ENCODE data around the gene FKBP9. TPM values are rescaled to one million over a fixed set of nuclear protein-coding genes. Genes with fewer than 3 reads are reported as not detected.
A peak's percentile ranks its signal among the peaks of the same experiment; 100 is the strongest.

FKBP9 gene
- total RNA-seq, 1 donor from 2014 or later = 157 TPM

DNA sequence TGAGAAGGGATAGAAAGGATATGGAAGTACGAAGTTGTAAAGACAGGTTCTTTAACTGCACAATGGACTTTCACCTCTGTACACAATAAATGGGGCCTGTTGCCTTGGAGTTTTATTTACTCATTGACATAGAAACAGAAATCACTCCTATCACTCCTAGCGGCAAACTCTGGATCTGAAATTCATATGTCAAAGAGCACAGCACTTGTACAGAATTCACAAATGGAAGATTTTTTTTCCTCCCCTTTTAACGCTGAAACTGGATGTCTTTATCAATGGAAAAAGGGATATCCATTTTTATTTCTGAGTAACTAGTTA lies 87.1 kb downstream of the FKBP9 start:
- TF ChIP-seq, protein P1, sequence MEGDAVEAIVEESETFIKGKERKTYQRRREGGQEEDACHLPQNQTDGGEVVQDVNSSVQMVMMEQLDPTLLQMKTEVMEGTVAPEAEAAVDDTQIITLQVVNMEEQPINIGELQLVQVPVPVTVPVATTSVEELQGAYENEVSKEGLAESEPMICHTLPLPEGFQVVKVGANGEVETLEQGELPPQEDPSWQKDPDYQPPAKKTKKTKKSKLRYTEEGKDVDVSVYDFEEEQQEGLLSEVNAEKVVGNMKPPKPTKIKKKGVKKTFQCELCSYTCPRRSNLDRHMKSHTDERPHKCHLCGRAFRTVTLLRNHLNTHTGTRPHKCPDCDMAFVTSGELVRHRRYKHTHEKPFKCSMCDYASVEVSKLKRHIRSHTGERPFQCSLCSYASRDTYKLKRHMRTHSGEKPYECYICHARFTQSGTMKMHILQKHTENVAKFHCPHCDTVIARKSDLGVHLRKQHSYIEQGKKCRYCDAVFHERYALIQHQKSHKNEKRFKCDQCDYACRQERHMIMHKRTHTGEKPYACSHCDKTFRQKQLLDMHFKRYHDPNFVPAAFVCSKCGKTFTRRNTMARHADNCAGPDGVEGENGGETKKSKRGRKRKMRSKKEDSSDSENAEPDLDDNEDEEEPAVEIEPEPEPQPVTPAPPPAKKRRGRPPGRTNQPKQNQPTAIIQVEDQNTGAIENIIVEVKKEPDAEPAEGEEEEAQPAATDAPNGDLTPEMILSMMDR (IDR thresholded peaks at IDR 0.05; ENCODE audit: insufficient read depth, low read depth, low read length) = peak; percentile 4
- TF ChIP-seq EZH2 (IDR thresholded peaks at IDR 0.05; ENCODE audit: insufficient read depth, low read length) = no peak
- Mint-ChIP-seq H3K4me3 (ENCODE audit: unreplicated experiment) (no peak overlapping the region), H3K9me3 (ENCODE audit: unreplicated experiment) (no peaks in the 10 kb centered on the region), H3K27ac (ENCODE audit: unreplicated experiment) (no peak overlapping the region), H3K36me3 (ENCODE audit: low read depth, unreplicated experiment) (no peaks in the 10 kb centered on the region), H3K27me3 (ENCODE audit: low read depth, unreplicated experiment) (no peaks in the 10 kb centered on the region), H3K4me1 (ENCODE audit: low read depth, unreplicated experiment) (peaks cover 14% of the 10 kb centered on the region)
- Histone ChIP-seq H3K4me1 (ENCODE audit: insufficient read depth, low read length) (peaks cover 3% of the 10 kb centered on the region), H3K9me3 (ENCODE audit: insufficient read depth, low read depth, low read length) (no peaks in the 10 kb centered on the region), H3K4me3 (ENCODE audit: insufficient read depth, low read depth, low read length) (no peak overlapping the region), H3K36me3 (ENCODE audit: insufficient read depth, low read length) (no peaks in the 10 kb centered on the region), H4K20me1 (ENCODE audit: insufficient read depth, low read length) (peaks cover 19% of the 10 kb centered on the region), H2AFZ (ENCODE audit: low read depth, low read length) (no peak overlapping the region), H3K27ac (ENCODE audit: low read depth, low read length) (no peak overlapping the region), H3K9ac (ENCODE audit: low read length) (no peak overlapping the region), H3K79me2 (ENCODE audit: insufficient read depth, low read length) (peaks cover 95% of the 10 kb centered on the region), H3K27me3 (ENCODE audit: insufficient read depth, low read length) (no peaks in the 10 kb centered on the region), H3K4me2 (ENCODE audit: low read length) (no peak overlapping the region)
- FAIRE-seq = no peak
- DNase-seq (ENCODE audit: low read depth) = no peak

DNA sequence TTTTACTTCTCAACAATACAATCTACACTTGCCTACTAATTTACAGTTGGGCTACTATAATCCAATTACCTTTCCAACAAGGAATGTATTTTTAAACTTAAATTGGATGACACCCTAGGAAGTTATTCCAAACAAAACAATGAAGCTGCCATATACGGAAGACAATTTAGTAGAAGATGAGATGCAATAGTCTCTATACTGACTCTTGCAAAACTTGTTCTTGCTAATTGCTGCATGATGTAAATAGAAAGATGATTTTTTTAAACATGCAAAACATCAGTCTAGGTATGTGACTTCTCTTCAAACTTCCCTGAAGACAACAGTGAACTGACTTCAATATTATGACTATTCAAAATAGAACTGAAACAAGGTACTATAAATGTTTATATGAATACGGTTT lies 87.7 kb downstream of the FKBP9 start:
- H3K79me2 ChIP-seq (ENCODE audit: insufficient read depth, low read length) = peaks cover 95% of the 10 kb centered on the region
- TF ChIP-seq, protein P1 (IDR thresholded peaks at IDR 0.05; ENCODE audit: insufficient read depth, low read depth, low read length) = no peak
- no peak for TF ChIP-seq EZH2 (IDR thresholded peaks at IDR 0.05; ENCODE audit: insufficient read depth, low read length)
- H4K20me1 ChIP-seq (ENCODE audit: insufficient read depth, low read length) = peaks cover 21% of the 10 kb centered on the region
- no peak overlapping the region for H3K4me3 ChIP-seq (ENCODE audit: insufficient read depth, low read depth, low read length)
- peaks cover 8% of the 10 kb centered on the region for H3K4me1 Mint-ChIP-seq (ENCODE audit: low read depth, unreplicated experiment)
- no peaks in the 10 kb centered on the region for H3K36me3 Mint-ChIP-seq (ENCODE audit: low read depth, unreplicated experiment)
- DNase-seq (ENCODE audit: low read depth) (peak; percentile 49), FAIRE-seq (no peak)
- H3K9me3 ChIP-seq (ENCODE audit: insufficient read depth, low read depth, low read length) = no peaks in the 10 kb centered on the region
- H3K36me3 ChIP-seq (ENCODE audit: insufficient read depth, low read length) = no peaks in the 10 kb centered on the region
- H3K4me1 ChIP-seq (ENCODE audit: insufficient read depth, low read length) = peaks cover 3% of the 10 kb centered on the region
- no peak overlapping the region for H3K27ac Mint-ChIP-seq (ENCODE audit: unreplicated experiment)
- no peak overlapping the region for H3K9ac ChIP-seq (ENCODE audit: low read length)
- H3K27me3 Mint-ChIP-seq (ENCODE audit: low read depth, unreplicated experiment) = no peaks in the 10 kb centered on the region
- H2AFZ ChIP-seq (ENCODE audit: low read depth, low read length) = no peak overlapping the region
- no peak overlapping the region for H3K4me3 Mint-ChIP-seq (ENCODE audit: unreplicated experiment)
- no peak overlapping the region for H3K4me2 ChIP-seq (ENCODE audit: low read length)
- no peaks in the 10 kb centered on the region for H3K9me3 Mint-ChIP-seq (ENCODE audit: unreplicated experiment)
- no peaks in the 10 kb centered on the region for H3K27me3 ChIP-seq (ENCODE audit: insufficient read depth, low read length)
- no peak overlapping the region for H3K27ac ChIP-seq (ENCODE audit: low read depth, low read length)

DNA sequence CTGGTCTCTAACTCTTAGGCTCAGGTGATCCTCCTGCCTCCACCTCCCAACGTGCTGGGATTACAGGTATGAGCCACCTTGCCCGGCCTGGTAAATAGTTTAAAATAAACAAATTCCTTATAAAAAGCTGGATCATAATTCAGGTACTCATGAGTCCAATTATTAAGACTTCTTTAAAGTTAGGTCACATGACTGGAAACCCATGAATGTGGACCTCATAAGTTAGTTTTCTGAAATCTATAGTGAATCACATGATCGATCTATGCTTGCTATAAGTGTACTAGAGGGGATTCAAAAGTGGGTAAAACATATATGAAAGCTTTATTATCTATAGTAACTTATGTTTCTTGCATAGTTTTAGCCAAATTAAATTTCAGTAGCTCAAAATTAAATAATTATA lies 91.0 kb downstream of the FKBP9 start:
- Histone ChIP-seq H3K4me2 (ENCODE audit: low read length) (no peak overlapping the region), H3K4me3 (ENCODE audit: insufficient read depth, low read depth, low read length) (no peak overlapping the region), H3K27ac (ENCODE audit: low read depth, low read length) (no peak overlapping the region), H3K9me3 (ENCODE audit: insufficient read depth, low read depth, low read length) (no peaks in the 10 kb centered on the region), H3K79me2 (ENCODE audit: insufficient read depth, low read length) (peaks cover 91% of the 10 kb centered on the region), H3K4me1 (ENCODE audit: insufficient read depth, low read length) (peaks cover 3% of the 10 kb centered on the region), H3K27me3 (ENCODE audit: insufficient read depth, low read length) (no peaks in the 10 kb centered on the region), H2AFZ (ENCODE audit: low read depth, low read length) (no peak overlapping the region), H3K36me3 (ENCODE audit: insufficient read depth, low read length) (no peaks in the 10 kb centered on the region), H4K20me1 (ENCODE audit: insufficient read depth, low read length) (peaks cover 22% of the 10 kb centered on the region), H3K9ac (ENCODE audit: low read length) (no peak overlapping the region)
- H3K27ac Mint-ChIP-seq (ENCODE audit: unreplicated experiment) = no peak overlapping the region
- H3K36me3 Mint-ChIP-seq (ENCODE audit: low read depth, unreplicated experiment) = no peaks in the 10 kb centered on the region
- TF ChIP-seq EZH2 (IDR thresholded peaks at IDR 0.05; ENCODE audit: insufficient read depth, low read length) = no peak
- TF ChIP-seq, protein P1 (IDR thresholded peaks at IDR 0.05; ENCODE audit: insufficient read depth, low read depth, low read length) = no peak
- H3K4me1 Mint-ChIP-seq (ENCODE audit: low read depth, unreplicated experiment) = peaks cover 2% of the 10 kb centered on the region
- no peak for DNase-seq (ENCODE audit: low read depth)
- H3K9me3 Mint-ChIP-seq (ENCODE audit: unreplicated experiment) = no peaks in the 10 kb centered on the region
- H3K4me3 Mint-ChIP-seq (ENCODE audit: unreplicated experiment) = no peak overlapping the region
- no peaks in the 10 kb centered on the region for H3K27me3 Mint-ChIP-seq (ENCODE audit: low read depth, unreplicated experiment)
- FAIRE-seq = no peak

Measured in astrocyte (in vitro differentiated cells and primary cell).